ENCODE data around the gene ADGRL4.

DNA sequence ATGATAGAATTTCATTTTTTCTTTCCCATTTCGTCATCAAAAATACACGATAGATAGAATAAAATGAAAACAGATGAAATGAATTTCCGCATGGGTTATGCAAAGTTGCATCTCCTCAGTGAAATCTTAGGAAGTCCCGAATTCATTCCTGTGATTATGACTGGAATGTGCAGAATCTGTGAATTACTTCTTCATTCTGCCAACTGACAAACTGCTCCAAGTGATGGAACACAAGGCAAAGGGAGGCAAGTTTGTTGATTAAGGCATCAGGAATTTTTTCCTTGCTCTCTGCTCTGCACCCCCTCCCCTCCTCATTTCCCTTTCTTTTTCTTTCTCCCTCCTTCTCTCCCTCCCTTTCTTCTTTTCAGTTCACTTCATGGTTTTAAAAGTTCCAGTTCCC, 37.0 kb upstream of the ADGRL4 start:
- TF ChIP-seq, protein P1, sequence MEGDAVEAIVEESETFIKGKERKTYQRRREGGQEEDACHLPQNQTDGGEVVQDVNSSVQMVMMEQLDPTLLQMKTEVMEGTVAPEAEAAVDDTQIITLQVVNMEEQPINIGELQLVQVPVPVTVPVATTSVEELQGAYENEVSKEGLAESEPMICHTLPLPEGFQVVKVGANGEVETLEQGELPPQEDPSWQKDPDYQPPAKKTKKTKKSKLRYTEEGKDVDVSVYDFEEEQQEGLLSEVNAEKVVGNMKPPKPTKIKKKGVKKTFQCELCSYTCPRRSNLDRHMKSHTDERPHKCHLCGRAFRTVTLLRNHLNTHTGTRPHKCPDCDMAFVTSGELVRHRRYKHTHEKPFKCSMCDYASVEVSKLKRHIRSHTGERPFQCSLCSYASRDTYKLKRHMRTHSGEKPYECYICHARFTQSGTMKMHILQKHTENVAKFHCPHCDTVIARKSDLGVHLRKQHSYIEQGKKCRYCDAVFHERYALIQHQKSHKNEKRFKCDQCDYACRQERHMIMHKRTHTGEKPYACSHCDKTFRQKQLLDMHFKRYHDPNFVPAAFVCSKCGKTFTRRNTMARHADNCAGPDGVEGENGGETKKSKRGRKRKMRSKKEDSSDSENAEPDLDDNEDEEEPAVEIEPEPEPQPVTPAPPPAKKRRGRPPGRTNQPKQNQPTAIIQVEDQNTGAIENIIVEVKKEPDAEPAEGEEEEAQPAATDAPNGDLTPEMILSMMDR (IDR thresholded peaks at IDR 0.05): no peak
- TF ChIP-seq EZH2phosphoT487 (IDR thresholded peaks at IDR 0.05) (no peak), EZH2 (IDR thresholded peaks at IDR 0.05) (no peak)

All from neural progenitor cell (in vitro differentiated cells).